ENCODE measurements around the gene LCNL1. TPM values are rescaled to one million over a fixed set of nuclear protein-coding genes. Genes with fewer than 3 reads are reported as not detected.

Gene LCNL1
- total and polyA plus RNA-seq, 4 donors, result 0.01 to 0.08 TPM; not detected in 2

GRCh38 chr9:136943291-136944211 lies 39.2 kb upstream of the LCNL1 start:
- DNase-seq (ENCODE audit: low spot score), result peak; percentile 58
- TF ChIP-seq RAD21 (IDR thresholded peaks at IDR 0.05), result peak in 1 of 2 donors; percentile 11
- no peak for TF ChIP-seq YY1 (IDR thresholded peaks at IDR 0.05)
- peak; percentile 10 for TF ChIP-seq REST (IDR thresholded peaks at IDR 0.05)
- 11% methylated on average over 61 of the region's 61 CpGs for WGBS
- Histone ChIP-seq H3K27ac (ENCODE audit: low read depth in 1 of 2, low read length in 2 of 2) (peak overlapping the region; percentile 81 to 85), H3K27me3 (ENCODE audit: control insufficient read depth in 4 of 4, insufficient read depth in 4 of 4, low read length in 3 of 4) (no peaks in the 10 kb centered on the region), H3K4me3 (ENCODE audit: low read depth in 1 of 3, low read length in 3 of 3) (peak overlapping the region; percentile 71 to 91 (median 77)), H3K9ac (ENCODE audit: low read depth in 1 of 2, low read length in 2 of 2) (peak overlapping the region; percentile 41 to 51), H3K36me3 (ENCODE audit: control insufficient read depth in 4 of 4, insufficient read depth in 3 of 4, low read depth in 1 of 4, low read length in 3 of 4) (peaks cover 0 to 14% (median 9%) of the 10 kb centered on the region in 4 donors), H3K9me3 (ENCODE audit: control insufficient read depth in 4 of 4, low read length in 3 of 4) (no peaks in the 10 kb centered on the region), H3K4me1 (ENCODE audit: control insufficient read depth in 4 of 4, insufficient read depth in 4 of 4, low read length in 3 of 4) (peaks cover 24 to 74% (median 50%) of the 10 kb centered on the region in 4 donors)

- H3K36me3 ChIP-seq (ENCODE audit: control insufficient read depth in 4 of 4, insufficient read depth in 3 of 4, low read depth in 1 of 4, low read length in 3 of 4), result peaks cover 0 to 14% (median 9%) of the 10 kb centered on the region in 4 donors
- under 1% methylated on average over 45 of the region's 45 CpGs for WGBS
These were observed 38.6 kb upstream of the LCNL1 start for GRCh38 chr9:136944212-136944518.

More at GRCh38 chr9:136944212-136944518, 38.6 kb upstream of the LCNL1 start:
- Histone ChIP-seq H3K9ac (ENCODE audit: low read depth in 1 of 2, low read length in 2 of 2) (peak overlapping the region; percentile 41 to 51), H3K4me3 (ENCODE audit: low read depth in 1 of 3, low read length in 3 of 3) (peak overlapping the region; percentile 71 to 91 (median 77)), H3K4me1 (ENCODE audit: control insufficient read depth in 4 of 4, insufficient read depth in 4 of 4, low read length in 3 of 4) (peaks cover 21 to 75% (median 49%) of the 10 kb centered on the region in 4 donors), H3K27me3 (ENCODE audit: control insufficient read depth in 4 of 4, insufficient read depth in 4 of 4, low read length in 3 of 4) (no peaks in the 10 kb centered on the region), H3K9me3 (ENCODE audit: control insufficient read depth in 4 of 4, low read length in 3 of 4) (no peaks in the 10 kb centered on the region), H3K27ac (ENCODE audit: low read depth in 1 of 2, low read length in 2 of 2) (peak overlapping the region; percentile 81 to 85)
- DNase-seq (ENCODE audit: low spot score), result no peak
- no peak for TF ChIP-seq TAF1 (conservative IDR thresholded peaks at IDR 0.05)
- no peak for TF ChIP-seq RXRA (IDR thresholded peaks at IDR 0.05)
- TF ChIP-seq FOXA2 (IDR thresholded peaks at IDR 0.05), result no peak
- no peak for TF ChIP-seq ZBTB33 (IDR thresholded peaks at IDR 0.05)
- TF ChIP-seq, protein P1, sequence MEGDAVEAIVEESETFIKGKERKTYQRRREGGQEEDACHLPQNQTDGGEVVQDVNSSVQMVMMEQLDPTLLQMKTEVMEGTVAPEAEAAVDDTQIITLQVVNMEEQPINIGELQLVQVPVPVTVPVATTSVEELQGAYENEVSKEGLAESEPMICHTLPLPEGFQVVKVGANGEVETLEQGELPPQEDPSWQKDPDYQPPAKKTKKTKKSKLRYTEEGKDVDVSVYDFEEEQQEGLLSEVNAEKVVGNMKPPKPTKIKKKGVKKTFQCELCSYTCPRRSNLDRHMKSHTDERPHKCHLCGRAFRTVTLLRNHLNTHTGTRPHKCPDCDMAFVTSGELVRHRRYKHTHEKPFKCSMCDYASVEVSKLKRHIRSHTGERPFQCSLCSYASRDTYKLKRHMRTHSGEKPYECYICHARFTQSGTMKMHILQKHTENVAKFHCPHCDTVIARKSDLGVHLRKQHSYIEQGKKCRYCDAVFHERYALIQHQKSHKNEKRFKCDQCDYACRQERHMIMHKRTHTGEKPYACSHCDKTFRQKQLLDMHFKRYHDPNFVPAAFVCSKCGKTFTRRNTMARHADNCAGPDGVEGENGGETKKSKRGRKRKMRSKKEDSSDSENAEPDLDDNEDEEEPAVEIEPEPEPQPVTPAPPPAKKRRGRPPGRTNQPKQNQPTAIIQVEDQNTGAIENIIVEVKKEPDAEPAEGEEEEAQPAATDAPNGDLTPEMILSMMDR (IDR thresholded peaks at IDR 0.05; ENCODE audit: low read depth, low read length, missing input control), result no peak
- no peak for TF ChIP-seq YY1 (IDR thresholded peaks at IDR 0.05)
- TF ChIP-seq RAD21 (IDR thresholded peaks at IDR 0.05), result no peak
- no peak for TF ChIP-seq HNF4G (IDR thresholded peaks at IDR 0.05)
- TF ChIP-seq REST (IDR thresholded peaks at IDR 0.05), result no peak
- no peak for TF ChIP-seq FOXA1 (IDR thresholded peaks at IDR 0.05)
